Activated CD4-positive, alpha-beta memory T cell treated with anti-CD3 and anti-CD28 coated beads for 36 hours (primary cell): ENCODE data around the gene CFAP65. TPM values are rescaled to one million over a fixed set of nuclear protein-coding genes. Genes with fewer than 3 reads are reported as not detected.

Experiments
- CTCF ChIA-PET: fragments of 350-600 bp; sonication (Branson Sonifier 250); formaldehyde crosslinking; loops from one replicate; lab custom pipeline; 2021; ENCODE audit warnings: antibody characterized with exemption, inconsistent platforms; lab: Charles Lee
- POLR2A ChIA-PET: fragments of 350-600 bp; sonication (Branson Sonifier 250); formaldehyde crosslinking; loops from one replicate; lab custom pipeline; 2021; ENCODE audit warnings: antibody characterized with exemption; lab: Charles Lee
- DNase-seq: peaks from one replicate; pipeline ENCODE4 v3.0.0-alpha.2; 2020
- H3K27ac Mint-ChIP-seq: one replicate; pipeline ENCODE4 v1.8.0; 2021; ENCODE audit warnings: mixed read lengths
- H3K27me3 Mint-ChIP-seq: one replicate; pipeline ENCODE4 v1.8.0; 2021; ENCODE audit warnings: mixed read lengths
- H3K36me3 Mint-ChIP-seq: one replicate; pipeline ENCODE4 v1.8.0; 2021; ENCODE audit warnings: mixed read lengths
- H3K4me1 Mint-ChIP-seq: one replicate; pipeline ENCODE4 v1.8.0; 2021; ENCODE audit warnings: low read depth, mixed read lengths
- H3K4me3 Mint-ChIP-seq: one replicate; pipeline ENCODE4 v1.8.0; 2021; ENCODE audit warnings: mild to moderate bottlenecking, mixed read lengths
- H3K9me3 Mint-ChIP-seq: one replicate; pipeline ENCODE4 v1.8.0; 2021; ENCODE audit warnings: mixed read lengths
- intact Hi-C: fragments of 100-400 bp; cut with micrococcal nuclease; formaldehyde crosslinking; loops from one replicate; pipeline ENCODE4 v1.15.1; 2023
- total RNA-seq, 2 experiments: library from RNA; stranded (reverse); gene quantifications; one replicate each; pipeline ENCODE4 v1.2.3, GENCODE V29; 2021

Gene CFAP65
- total RNA-seq, 2 experiments from 2014 or later: not detected

- Mint-ChIP-seq H3K27ac (no peak overlapping the region), H3K9me3 (no peaks in the 10 kb centered on the region), H3K36me3 (no peaks in the 10 kb centered on the region), H3K27me3 (peaks cover 67% of the 10 kb centered on the region), H3K4me1 (peaks cover 26% of the 10 kb centered on the region), H3K4me3 (no peak overlapping the region)
- intact Hi-C loops: loop anchor here (5.0 kb wide), 2 partner anchors 77 to 238 kb away; no protein-coding TSS in a partner anchor
- ChIA-PET CTCF (interaction anchor here (0.9 to 12.3 kb wide), 21 partner anchors 8 to 240 kb away, joined by 3 to 238 read pairs (median 11); no protein-coding TSS in a partner anchor), POLR2A (interaction anchor here (1.5 kb wide), 1 partner anchor 98 kb away, joined by 4 read pairs; no protein-coding TSS in a partner anchor)
- DNase-seq: no peak
These were observed 18.0 kb upstream of the CFAP65 start for GRCh38 chr2:219059375-219059724.

GRCh38 chr2:219058541-219059374 is 17.4 kb upstream of the CFAP65 start:
- ChIA-PET CTCF (interaction anchor here (0.6 to 12.3 kb wide), 42 partner anchors 9 to 240 kb away, joined by 3 to 238 read pairs (median 4); partner anchors contain the start of genes CFAP65, NHEJ1 and SLC23A3), POLR2A (interaction anchor here (1.5 kb wide), 1 partner anchor 98 kb away, joined by 4 read pairs; no protein-coding TSS in a partner anchor)
- peaks cover 67% of the 10 kb centered on the region for H3K27me3 Mint-ChIP-seq
- H3K4me1 Mint-ChIP-seq: peaks cover 26% of the 10 kb centered on the region
- DNase-seq: no peak
- no peaks in the 10 kb centered on the region for H3K9me3 Mint-ChIP-seq
- no peaks in the 10 kb centered on the region for H3K36me3 Mint-ChIP-seq
- H3K4me3 Mint-ChIP-seq: no peak overlapping the region
- intact Hi-C loops: loop anchor here (1.0 to 5.0 kb wide), 5 partner anchors 46 to 239 kb away; no protein-coding TSS in a partner anchor
- H3K27ac Mint-ChIP-seq: no peak overlapping the region

- CTCF ChIA-PET: interaction anchor here (0.6 to 12.3 kb wide), 38 partner anchors 10 to 241 kb away, joined by 3 to 238 read pairs (median 4); partner anchors contain the start of genes CFAP65, NHEJ1 and SLC23A3
- peak overlapping the region; percentile 46 for H3K4me3 Mint-ChIP-seq
- no peaks in the 10 kb centered on the region for H3K36me3 Mint-ChIP-seq
- peak; percentile 87 for DNase-seq
- intact Hi-C loops: loop anchor here (1.0 to 5.0 kb wide), 5 partner anchors 46 to 239 kb away; no protein-coding TSS in a partner anchor
- H3K27ac Mint-ChIP-seq: no peak overlapping the region
- POLR2A ChIA-PET: interaction anchor here (1.5 kb wide), 1 partner anchor 99 kb away, joined by 4 read pairs; no protein-coding TSS in a partner anchor
- no peaks in the 10 kb centered on the region for H3K9me3 Mint-ChIP-seq
- H3K27me3 Mint-ChIP-seq: peaks cover 62% of the 10 kb centered on the region
- peaks cover 26% of the 10 kb centered on the region for H3K4me1 Mint-ChIP-seq
These were observed 16.6 kb upstream of the CFAP65 start for GRCh38 chr2:219057709-219058540.

- intact Hi-C loops: loop anchor here (5.0 kb wide), 2 partner anchors 75 to 240 kb away; no protein-coding TSS in a partner anchor
- H3K4me1 Mint-ChIP-seq: peaks cover 26% of the 10 kb centered on the region
- no peaks in the 10 kb centered on the region for H3K36me3 Mint-ChIP-seq
- POLR2A ChIA-PET: no interaction called here
- peaks cover 54% of the 10 kb centered on the region for H3K27me3 Mint-ChIP-seq
- no peaks in the 10 kb centered on the region for H3K9me3 Mint-ChIP-seq
- no peak for DNase-seq
- CTCF ChIA-PET: interaction anchor here (0.5 to 12.3 kb wide), 20 partner anchors 12 to 242 kb away, joined by 3 to 238 read pairs (median 10); partner anchors contain the start of genes CFAP65 and NHEJ1
- H3K27ac Mint-ChIP-seq: no peak overlapping the region
- H3K4me3 Mint-ChIP-seq: no peak overlapping the region
These were observed 15.8 kb upstream of the CFAP65 start for GRCh38 chr2:219056896-219057708.

GRCh38 chr2:219056176-219056895 is 15.0 kb upstream of the CFAP65 start:
- H3K36me3 Mint-ChIP-seq: no peaks in the 10 kb centered on the region
- H3K27me3 Mint-ChIP-seq: peaks cover 49% of the 10 kb centered on the region
- intact Hi-C loops: loop anchor here (5.0 kb wide), 2 partner anchors 74 to 241 kb away; no protein-coding TSS in a partner anchor
- no peak for DNase-seq
- H3K9me3 Mint-ChIP-seq: no peaks in the 10 kb centered on the region
- CTCF ChIA-PET: interaction anchor here (0.5 to 12.3 kb wide), 6 partner anchors 16 to 244 kb away, joined by 3 to 238 read pairs (median 4); no protein-coding TSS in a partner anchor
- no peak overlapping the region for H3K27ac Mint-ChIP-seq
- POLR2A ChIA-PET: no interaction called here
- peaks cover 23% of the 10 kb centered on the region for H3K4me1 Mint-ChIP-seq
- H3K4me3 Mint-ChIP-seq: no peak overlapping the region

- ChIA-PET POLR2A (no interaction called here), CTCF (interaction anchor here (0.6 to 12.3 kb wide), 8 partner anchors 17 to 924 kb away, joined by 3 to 238 read pairs (median 4); no protein-coding TSS in a partner anchor)
- Mint-ChIP-seq H3K4me1 (peaks cover 22% of the 10 kb centered on the region), H3K36me3 (no peaks in the 10 kb centered on the region), H3K27ac (no peak overlapping the region), H3K4me3 (no peak overlapping the region), H3K9me3 (no peaks in the 10 kb centered on the region), H3K27me3 (peaks cover 49% of the 10 kb centered on the region)
- intact Hi-C loops: loop anchor here (5.0 kb wide), 2 partner anchors 73 to 242 kb away; no protein-coding TSS in a partner anchor
- DNase-seq: no peak
These were observed 13.9 kb upstream of the CFAP65 start for GRCh38 chr2:219054956-219055903.

GRCh38 chr2:219049282-219049681 is 8.0 kb upstream of the CFAP65 start:
- no peaks in the 10 kb centered on the region for H3K9me3 Mint-ChIP-seq
- ChIA-PET CTCF (interaction anchor here (0.8 to 2.0 kb wide), 2 partner anchors 55 to 105 kb away, joined by 3 to 5 read pairs; no protein-coding TSS in a partner anchor), POLR2A (no interaction called here)
- H3K36me3 Mint-ChIP-seq: no peaks in the 10 kb centered on the region
- no peak overlapping the region for H3K27ac Mint-ChIP-seq
- intact Hi-C loops: no loop called here
- no peaks in the 10 kb centered on the region for H3K4me1 Mint-ChIP-seq
- DNase-seq: no peak
- H3K27me3 Mint-ChIP-seq: peaks cover 37% of the 10 kb centered on the region
- H3K4me3 Mint-ChIP-seq: no peak overlapping the region

GRCh38 chr2:219045937-219046550 is 4.7 kb upstream of the CFAP65 start:
- ChIA-PET CTCF (interaction anchor here (0.6 to 2.6 kb wide), 7 partner anchors 12 to 82 kb away, joined by 3 to 10 read pairs (median 5); no protein-coding TSS in a partner anchor), POLR2A (interaction anchor here (0.5 kb wide), 1 partner anchor 211 kb away, joined by 4 read pairs; no protein-coding TSS in a partner anchor)
- intact Hi-C loops: no loop called here
- Mint-ChIP-seq H3K27me3 (peaks cover 43% of the 10 kb centered on the region), H3K9me3 (no peaks in the 10 kb centered on the region), H3K4me3 (no peak overlapping the region), H3K27ac (no peak overlapping the region), H3K4me1 (peaks cover 8% of the 10 kb centered on the region), H3K36me3 (no peaks in the 10 kb centered on the region)
- peak; percentile 37 for DNase-seq

- intact Hi-C loops: no loop called here
- Mint-ChIP-seq H3K27ac (no peak overlapping the region), H3K27me3 (peaks cover 43% of the 10 kb centered on the region), H3K9me3 (no peaks in the 10 kb centered on the region), H3K36me3 (no peaks in the 10 kb centered on the region), H3K4me3 (no peak overlapping the region), H3K4me1 (peaks cover 10% of the 10 kb centered on the region)
- ChIA-PET POLR2A (no interaction called here), CTCF (interaction anchor here (0.7 to 4.0 kb wide), 6 partner anchors 10 to 113 kb away, joined by 3 to 22 read pairs (median 4); no protein-coding TSS in a partner anchor)
- no peak for DNase-seq
These were observed 1.4 kb upstream of the CFAP65 start for GRCh38 chr2:219042750-219043149.
